ENCODE results near the gene CSNK2B.

Gene CSNK2B

DNA sequence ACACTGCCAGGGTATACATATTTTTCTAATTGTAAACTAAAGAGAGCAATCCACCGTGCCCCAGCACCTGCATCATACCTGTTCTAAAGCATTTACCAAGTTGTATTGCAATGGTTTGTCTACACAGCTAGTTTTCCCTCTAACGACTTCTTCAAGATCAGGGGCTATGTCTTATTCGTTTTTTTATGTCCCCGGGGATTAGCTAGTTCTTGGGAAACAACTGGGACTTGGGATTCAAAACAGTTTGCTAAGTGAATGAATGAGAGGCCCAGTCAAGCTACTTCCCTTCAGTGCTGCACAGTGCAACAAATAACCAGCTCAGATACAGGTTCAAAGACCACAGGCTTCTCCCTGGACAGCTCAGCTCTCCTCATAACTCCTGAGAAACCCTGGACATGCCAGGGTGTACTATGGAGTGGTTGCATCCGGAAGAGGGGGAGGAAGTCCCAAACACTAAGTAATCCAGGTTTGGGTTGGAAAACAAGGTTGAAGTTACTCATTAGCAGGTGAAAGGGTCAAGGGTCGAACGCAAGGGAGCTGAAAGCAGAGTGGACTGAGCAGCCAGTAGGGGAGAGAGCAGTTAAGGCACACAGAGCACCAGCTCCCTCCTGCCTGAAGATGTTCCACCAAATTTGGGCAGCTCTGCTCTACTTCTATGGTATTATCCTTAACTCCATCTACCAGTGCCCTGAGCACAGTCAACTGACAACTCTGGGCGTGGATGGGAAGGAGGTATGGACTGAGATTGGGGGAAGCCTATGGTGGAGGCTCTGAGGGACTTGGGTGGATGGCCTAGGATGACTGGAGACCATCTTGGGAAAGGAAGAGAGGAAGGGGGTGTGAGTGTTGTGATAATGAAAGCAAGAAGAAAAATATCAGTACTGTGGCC is 10.3 kb upstream of the CSNK2B start, which contains the start of gene APOM:
Gene APOM, plus strand, starts transcription at position 546 of the 889 bp plus-strand sequence. Its CDS starts 73 bp downstream, at position 619.
- in situ Hi-C loops (cut with MboI; ENCODE audit: low pct_unique_long_range_greater_than_20kb, low sequenced_read_pairs, unreplicated experiment) = no loop called here
- no peak for DNase-seq (ENCODE audit: low spot score)
- no peak for TF ChIP-seq CTCF (IDR thresholded peaks at IDR 0.05; ENCODE audit: extremely low read depth, insufficient read depth, missing control alignments)

- in situ Hi-C loops (cut with MboI; ENCODE audit: low pct_unique_long_range_greater_than_20kb, low sequenced_read_pairs, unreplicated experiment) = no loop called here
- no peak for TF ChIP-seq CTCF (IDR thresholded peaks at IDR 0.05; ENCODE audit: extremely low read depth, insufficient read depth, missing control alignments)
- DNase-seq (ENCODE audit: low spot score) = no peak
Observed at GRCh38 chr6:31657406-31658157, 8.3 kb upstream of the CSNK2B start.

DNA sequence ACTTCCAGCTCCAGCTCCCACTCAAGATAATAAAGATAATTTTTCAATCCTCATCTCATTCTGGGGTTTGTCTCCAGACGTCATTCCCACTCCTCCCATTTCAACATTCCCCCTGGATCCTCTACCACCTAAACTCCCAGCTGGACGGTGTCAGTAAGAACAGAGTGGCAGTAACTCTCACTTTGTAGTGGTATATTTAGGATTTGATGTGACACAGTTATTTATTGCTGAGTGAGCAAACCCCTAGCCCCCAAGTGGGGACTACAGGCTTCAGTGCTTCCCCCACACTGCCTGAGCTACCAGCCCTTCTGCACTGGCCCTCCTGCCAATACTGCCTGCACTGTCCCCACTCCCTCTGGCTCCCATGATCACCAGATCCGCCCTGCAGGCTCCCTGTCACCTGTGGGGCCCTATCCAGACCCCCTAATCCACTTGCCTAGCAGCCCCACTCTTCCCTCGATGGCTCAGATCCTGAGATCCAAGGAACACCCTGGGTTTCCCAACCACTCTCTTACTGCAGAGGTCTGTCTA is 7.7 kb upstream of the CSNK2B start:
- TF ChIP-seq CTCF (IDR thresholded peaks at IDR 0.05; ENCODE audit: extremely low read depth, insufficient read depth, missing control alignments) = no peak
- in situ Hi-C loops (cut with MboI; ENCODE audit: low pct_unique_long_range_greater_than_20kb, low sequenced_read_pairs, unreplicated experiment) = no loop called here
- DNase-seq (ENCODE audit: low spot score) = no peak

- in situ Hi-C loops (cut with MboI; ENCODE audit: low pct_unique_long_range_greater_than_20kb, low sequenced_read_pairs, unreplicated experiment) = no loop called here
- DNase-seq (ENCODE audit: low spot score) = no peak
- no peak for TF ChIP-seq CTCF (IDR thresholded peaks at IDR 0.05; ENCODE audit: extremely low read depth, insufficient read depth, missing control alignments)
Observed at GRCh38 chr6:31658983-31659648, 6.8 kb upstream of the CSNK2B start.

GRCh38 chr6:31659649-31660380 is 6.1 kb upstream of the CSNK2B start:
- in situ Hi-C loops (cut with MboI; ENCODE audit: low pct_unique_long_range_greater_than_20kb, low sequenced_read_pairs, unreplicated experiment) = no loop called here

More at GRCh38 chr6:31659649-31660380, 6.1 kb upstream of the CSNK2B start:
- no peak for TF ChIP-seq CTCF (IDR thresholded peaks at IDR 0.05; ENCODE audit: extremely low read depth, insufficient read depth, missing control alignments)
- no peak for DNase-seq (ENCODE audit: low spot score)
